ENCODE data around the gene RAB11FIP4. TPM values are rescaled to one million over a fixed set of nuclear protein-coding genes. Genes with fewer than 3 reads are reported as not detected.

Gene RAB11FIP4
- total and polyA plus RNA-seq, 10 of the 15 experiments (the other 5 are each of a cell fraction or from before 2014, with no cell fraction given) = 1.4 to 27.0 (median 17.6) TPM

GRCh38 chr17:31452561-31453110 is 61.2 kb downstream of the RAB11FIP4 start:
- Histone ChIP-seq H3K4me3 (no peak overlapping the region), H3K36me3 (ENCODE audit: control insufficient read depth in 2 of 2, insufficient read depth in 2 of 2, low read length in 1 of 2) (no peaks in the 10 kb centered on the region), H3K9ac (ENCODE audit: control insufficient read depth, insufficient read depth, low read length) (no peak overlapping the region), H4K20me1 (ENCODE audit: control insufficient read depth, insufficient read depth) (no peaks in the 10 kb centered on the region), H3K9me3 (replicated peaks; ENCODE audit: control insufficient read depth, insufficient read depth, low read length) (no peaks in the 10 kb centered on the region), H3K27me3 (replicated peaks in 1 of 2; ENCODE audit: control insufficient read depth in 2 of 2, insufficient read depth in 2 of 2, low read length in 1 of 2) (no peaks in the 10 kb centered on the region), H3K4me2 (ENCODE audit: control insufficient read depth, insufficient read depth) (no peak overlapping the region), H3K79me2 (ENCODE audit: control insufficient read depth, insufficient read depth, low read length) (no peaks in the 10 kb centered on the region), H2AFZ (ENCODE audit: control insufficient read depth, low read depth, low read length) (no peak overlapping the region), H3K27ac (ENCODE audit: control insufficient read depth, insufficient read depth) (no peak overlapping the region), H3K4me1 (ENCODE audit: control insufficient read depth, insufficient read depth, low read length) (peaks cover 7% of the 10 kb centered on the region)
- RAD21 ChIA-PET (ENCODE audit: unreplicated experiment) = no interaction called here
- in situ Hi-C loops (cut with MboI) (no loop called here), intact Hi-C loops (cut with micrococcal nuclease; ENCODE audit: unreplicated experiment) (no loop called here)
- no TSS peak for BruUV-seq (replicated peaks)
- no peak for DNase-seq (ENCODE audit: low read depth, low spot score)
- CTCF ChIA-PET = interaction anchor here (1.5 kb wide), 1 partner anchor 65 kb away, joined by 5 read pairs; no protein-coding TSS in a partner anchor
- ATAC-seq = no peak
- FAIRE-seq = no peak
- POLR2A ChIA-PET = interaction anchor here (0.5 kb wide), 1 partner anchor 89 kb away, joined by 3 read pairs; no protein-coding TSS in a partner anchor
- TF ChIP-seq HCFC1 (IDR thresholded peaks at IDR 0.05; ENCODE audit: low read length) (no peak), RELA (IDR thresholded peaks at IDR 0.05; ENCODE audit: borderline replicate concordance, partially characterized antibody) (no peak), SPI1 (IDR thresholded peaks at IDR 0.05; ENCODE audit: borderline replicate concordance, insufficient read depth, low read depth, low read length) (no peak), FOS (IDR thresholded peaks at IDR 0.05; ENCODE audit: borderline replicate concordance, extremely low read depth, insufficient read length) (no peak), RUNX3 (IDR thresholded peaks at IDR 0.05; ENCODE audit: low read length) (no peak), ATF7 (IDR thresholded peaks at IDR 0.05; ENCODE audit: low read depth) (no peak), CHD1 (IDR thresholded peaks at IDR 0.05; ENCODE audit: low read depth, low read length) (no peak), KDM1A (IDR thresholded peaks at IDR 0.05; ENCODE audit: borderline replicate concordance) (no peak), BACH1 (IDR thresholded peaks at IDR 0.05; ENCODE audit: borderline replicate concordance) (no peak), TAF1 (IDR thresholded peaks at IDR 0.05; ENCODE audit: borderline replicate concordance, low read depth, low read length) (no peak), JUND (IDR thresholded peaks at IDR 0.05; ENCODE audit: low read depth, low read length) (no peak), CREB1 (IDR thresholded peaks at IDR 0.05; ENCODE audit: low read depth) (no peak), STAT1 (conservative IDR thresholded peaks at IDR 0.05) (no peak), CTCF (IDR thresholded peaks at IDR 0.05 in 2 of 3, conservative IDR thresholded peaks at IDR 0.05 in 1 of 3; ENCODE audit: control insufficient read depth in 2 of 3, extremely low read depth in 1 of 3, insufficient read depth in 1 of 3, low read depth in 3 of 3, low read length in 3 of 3) (no peak)
- SMC1A ChIA-PET (ENCODE audit: uncharacterized antibody, unreplicated experiment) = interaction anchor here (0.8 to 0.9 kb wide), 2 partner anchors 41 to 50 kb away, joined by 3 read pairs; no protein-coding TSS in a partner anchor
- 79% methylated on average over 10 of the region's 10 CpGs for WGBS (ENCODE audit: insufficient coverage, insufficient replicate concordance, low lambda C conversion rate, missing lambda C conversion rate)
